HL-60 (cell line): ENCODE measurements around the gene C17orf100.

ENCODE experiments used
- DNase-seq, 2 experiments: peaks; one replicate each; pipeline ENCODE4 v3.0.0-alpha.2; 2010 to 2020; ENCODE audit warnings: low read depth in 1 of 2, low spot score in 1 of 2
- H3K27ac ChIP-seq: fragments of 250-450 bp; sonication (Bioruptor Pico); replicated peaks from 2 replicates; pipeline ENCODE4 v1.5.1; 2020; ENCODE audit warnings: mild to moderate bottlenecking, moderate library complexity
- H3K27me3 ChIP-seq: fragments of 250-450 bp; sonication (Bioruptor Pico); 2 replicates; pipeline ENCODE4 v1.5.1; 2021; ENCODE audit warnings: mild to moderate bottlenecking, moderate library complexity; ENCODE audit not compliant: insufficient read depth, poor library complexity, severe bottlenecking
- H3K4me3 ChIP-seq: replicated peaks from 2 replicates; pipeline ENCODE4 v1.5.1; 2011; ENCODE audit warnings: mild to moderate bottlenecking, control low read depth, low read length; ENCODE audit not compliant: insufficient read depth
- GABPA ChIP-seq: IDR thresholded peaks from 2 replicates; pipeline ENCODE4 v1.6.1; 2012; ENCODE audit warnings: low read depth
- POLR2AphosphoS5 ChIP-seq: IDR thresholded peaks from 2 replicates; pipeline ENCODE4 v1.6.1; 2012; ENCODE audit warnings: low read depth
- SPI1 ChIP-seq: IDR thresholded peaks from 2 replicates; pipeline ENCODE4 v1.6.1; 2012; ENCODE audit warnings: low read depth, mild to moderate bottlenecking, borderline replicate concordance
- TF ChIP-seq, protein P1 (sequence below): IDR thresholded peaks from 2 replicates; pipeline ENCODE4 v1.6.1; 2012; ENCODE audit warnings: low read depth; ENCODE audit not compliant: insufficient replicate concordance
- TF ChIP-seq, protein P2 (sequence below): IDR thresholded peaks from one replicate; pipeline ENCODE4 v1.5.1; 2011; ENCODE audit warnings: low read length, control low read depth, inconsistent platforms; ENCODE audit not compliant: insufficient read depth

C17orf100 gene

DNA sequence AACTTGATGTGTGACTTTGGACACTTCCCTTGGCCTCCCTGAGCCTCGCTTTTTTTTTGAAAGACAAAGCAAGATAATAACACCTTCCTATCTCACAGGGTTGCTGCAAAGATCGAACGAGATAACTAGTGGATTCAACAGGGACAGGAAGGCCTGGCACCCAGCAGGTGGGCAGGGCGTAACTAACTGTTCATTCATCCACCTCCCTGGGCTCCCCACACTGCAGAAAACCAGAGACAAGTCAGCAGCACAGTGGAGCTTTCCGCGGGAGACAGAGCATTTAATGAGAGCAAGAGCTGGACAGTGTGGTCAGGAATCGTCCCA is 32.9 kb downstream of the C17orf100 start:
- no peak for TF ChIP-seq SPI1
- TF ChIP-seq POLR2AphosphoS5 = no peak
- TF ChIP-seq, protein P1, sequence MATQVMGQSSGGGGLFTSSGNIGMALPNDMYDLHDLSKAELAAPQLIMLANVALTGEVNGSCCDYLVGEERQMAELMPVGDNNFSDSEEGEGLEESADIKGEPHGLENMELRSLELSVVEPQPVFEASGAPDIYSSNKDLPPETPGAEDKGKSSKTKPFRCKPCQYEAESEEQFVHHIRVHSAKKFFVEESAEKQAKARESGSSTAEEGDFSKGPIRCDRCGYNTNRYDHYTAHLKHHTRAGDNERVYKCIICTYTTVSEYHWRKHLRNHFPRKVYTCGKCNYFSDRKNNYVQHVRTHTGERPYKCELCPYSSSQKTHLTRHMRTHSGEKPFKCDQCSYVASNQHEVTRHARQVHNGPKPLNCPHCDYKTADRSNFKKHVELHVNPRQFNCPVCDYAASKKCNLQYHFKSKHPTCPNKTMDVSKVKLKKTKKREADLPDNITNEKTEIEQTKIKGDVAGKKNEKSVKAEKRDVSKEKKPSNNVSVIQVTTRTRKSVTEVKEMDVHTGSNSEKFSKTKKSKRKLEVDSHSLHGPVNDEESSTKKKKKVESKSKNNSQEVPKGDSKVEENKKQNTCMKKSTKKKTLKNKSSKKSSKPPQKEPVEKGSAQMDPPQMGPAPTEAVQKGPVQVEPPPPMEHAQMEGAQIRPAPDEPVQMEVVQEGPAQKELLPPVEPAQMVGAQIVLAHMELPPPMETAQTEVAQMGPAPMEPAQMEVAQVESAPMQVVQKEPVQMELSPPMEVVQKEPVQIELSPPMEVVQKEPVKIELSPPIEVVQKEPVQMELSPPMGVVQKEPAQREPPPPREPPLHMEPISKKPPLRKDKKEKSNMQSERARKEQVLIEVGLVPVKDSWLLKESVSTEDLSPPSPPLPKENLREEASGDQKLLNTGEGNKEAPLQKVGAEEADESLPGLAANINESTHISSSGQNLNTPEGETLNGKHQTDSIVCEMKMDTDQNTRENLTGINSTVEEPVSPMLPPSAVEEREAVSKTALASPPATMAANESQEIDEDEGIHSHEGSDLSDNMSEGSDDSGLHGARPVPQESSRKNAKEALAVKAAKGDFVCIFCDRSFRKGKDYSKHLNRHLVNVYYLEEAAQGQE = no peak
- TF ChIP-seq GABPA = no peak
- TF ChIP-seq, protein P2, sequence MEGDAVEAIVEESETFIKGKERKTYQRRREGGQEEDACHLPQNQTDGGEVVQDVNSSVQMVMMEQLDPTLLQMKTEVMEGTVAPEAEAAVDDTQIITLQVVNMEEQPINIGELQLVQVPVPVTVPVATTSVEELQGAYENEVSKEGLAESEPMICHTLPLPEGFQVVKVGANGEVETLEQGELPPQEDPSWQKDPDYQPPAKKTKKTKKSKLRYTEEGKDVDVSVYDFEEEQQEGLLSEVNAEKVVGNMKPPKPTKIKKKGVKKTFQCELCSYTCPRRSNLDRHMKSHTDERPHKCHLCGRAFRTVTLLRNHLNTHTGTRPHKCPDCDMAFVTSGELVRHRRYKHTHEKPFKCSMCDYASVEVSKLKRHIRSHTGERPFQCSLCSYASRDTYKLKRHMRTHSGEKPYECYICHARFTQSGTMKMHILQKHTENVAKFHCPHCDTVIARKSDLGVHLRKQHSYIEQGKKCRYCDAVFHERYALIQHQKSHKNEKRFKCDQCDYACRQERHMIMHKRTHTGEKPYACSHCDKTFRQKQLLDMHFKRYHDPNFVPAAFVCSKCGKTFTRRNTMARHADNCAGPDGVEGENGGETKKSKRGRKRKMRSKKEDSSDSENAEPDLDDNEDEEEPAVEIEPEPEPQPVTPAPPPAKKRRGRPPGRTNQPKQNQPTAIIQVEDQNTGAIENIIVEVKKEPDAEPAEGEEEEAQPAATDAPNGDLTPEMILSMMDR = no peak
- no peak for DNase-seq
- no peaks in the 10 kb centered on the region for H3K27me3 ChIP-seq

DNA sequence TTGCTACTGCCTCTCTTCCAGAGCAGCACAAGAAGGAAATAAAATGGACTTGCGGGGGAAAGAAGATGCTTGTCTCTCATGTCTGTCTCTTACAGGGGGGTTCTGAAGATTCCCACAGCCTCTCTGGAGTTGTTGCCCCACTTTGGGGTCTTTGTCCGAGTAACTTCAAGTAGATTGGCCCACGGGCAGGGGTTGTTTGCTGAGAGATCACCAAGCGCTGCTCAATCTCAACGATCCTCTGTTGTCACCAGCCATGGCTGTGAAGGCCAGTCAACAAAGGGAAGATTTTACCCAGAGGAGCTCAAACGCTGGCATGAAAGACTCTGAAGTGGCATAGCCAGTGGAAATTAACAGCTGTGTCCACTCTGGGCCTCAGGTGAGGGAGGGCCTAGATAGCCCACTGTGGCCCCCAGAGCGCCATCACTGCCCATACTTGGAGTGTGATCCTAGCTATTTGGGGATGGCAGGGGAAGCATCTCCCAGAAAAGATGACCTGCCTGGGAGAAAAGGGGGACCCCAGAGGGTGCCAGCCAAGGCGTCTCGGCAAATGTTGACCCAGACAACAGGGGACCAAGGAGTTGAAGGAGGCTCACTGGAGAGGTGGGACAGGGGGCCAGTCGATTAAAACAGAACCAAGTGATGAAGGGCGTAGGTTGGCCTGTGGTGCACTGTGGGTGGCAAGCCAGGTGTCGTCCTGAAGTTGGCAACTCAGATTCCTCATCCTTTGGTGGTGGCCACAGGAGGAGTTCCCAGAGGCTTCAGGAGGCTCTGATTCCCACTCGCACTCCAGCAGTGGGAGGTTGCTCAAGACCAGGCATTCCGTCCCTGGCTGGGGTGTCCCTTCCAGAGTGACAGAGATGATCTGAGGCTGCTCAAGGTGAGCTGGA is 33.6 kb downstream of the C17orf100 start:
- Histone ChIP-seq H3K4me3 (no peak overlapping the region), H3K27ac (no peak overlapping the region), H3K27me3 (no peaks in the 10 kb centered on the region)
- DNase-seq = no peak
- no peak for TF ChIP-seq SPI1
- TF ChIP-seq, protein P1 = no peak
- TF ChIP-seq, protein P2 = no peak
- TF ChIP-seq GABPA = no peak
- TF ChIP-seq POLR2AphosphoS5 = no peak

More for the DNA sequence above, 32.9 kb downstream of the C17orf100 start:
- Histone ChIP-seq H3K27ac (no peak overlapping the region), H3K4me3 (no peak overlapping the region)

DNA sequence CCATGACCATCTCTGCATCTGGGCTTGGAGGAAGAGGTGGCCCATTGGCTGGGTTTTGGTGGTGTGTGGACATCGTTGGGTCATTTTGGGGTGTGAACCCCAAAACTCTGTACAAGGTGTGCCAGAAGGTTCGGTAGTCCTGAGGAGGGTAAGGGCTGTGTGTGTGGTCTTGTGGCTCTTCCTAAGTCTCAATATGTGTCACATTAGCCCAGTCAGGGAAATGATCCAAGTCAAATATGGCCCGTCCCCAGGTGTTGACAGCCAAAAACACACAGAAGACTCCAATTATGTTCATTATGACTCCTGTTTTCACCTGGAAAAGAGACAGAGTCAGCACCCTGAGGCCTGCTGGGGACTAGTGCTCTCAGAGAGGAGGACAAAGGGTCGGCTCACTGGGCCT is 34.5 kb downstream of the C17orf100 start:
- H3K4me3 ChIP-seq = no peak overlapping the region
- no peaks in the 10 kb centered on the region for H3K27me3 ChIP-seq
- H3K27ac ChIP-seq = no peak overlapping the region
- TF ChIP-seq POLR2AphosphoS5 (no peak), GABPA (no peak), SPI1 (no peak)
- TF ChIP-seq, protein P1 = no peak
- TF ChIP-seq, protein P2 = no peak
- no peak for DNase-seq
